ENCODE results near the gene SCLY. TPM values are rescaled to one million over a fixed set of nuclear protein-coding genes. Genes with fewer than 3 reads are reported as not detected.

SCLY gene
- total RNA-seq, 4 donors from 2014 or later = 8.5 to 16.0 (median 11.2) TPM

GRCh38 chr2:238042090-238042489 is 18.7 kb upstream of the SCLY start:
- TF ChIP-seq, protein P1, sequence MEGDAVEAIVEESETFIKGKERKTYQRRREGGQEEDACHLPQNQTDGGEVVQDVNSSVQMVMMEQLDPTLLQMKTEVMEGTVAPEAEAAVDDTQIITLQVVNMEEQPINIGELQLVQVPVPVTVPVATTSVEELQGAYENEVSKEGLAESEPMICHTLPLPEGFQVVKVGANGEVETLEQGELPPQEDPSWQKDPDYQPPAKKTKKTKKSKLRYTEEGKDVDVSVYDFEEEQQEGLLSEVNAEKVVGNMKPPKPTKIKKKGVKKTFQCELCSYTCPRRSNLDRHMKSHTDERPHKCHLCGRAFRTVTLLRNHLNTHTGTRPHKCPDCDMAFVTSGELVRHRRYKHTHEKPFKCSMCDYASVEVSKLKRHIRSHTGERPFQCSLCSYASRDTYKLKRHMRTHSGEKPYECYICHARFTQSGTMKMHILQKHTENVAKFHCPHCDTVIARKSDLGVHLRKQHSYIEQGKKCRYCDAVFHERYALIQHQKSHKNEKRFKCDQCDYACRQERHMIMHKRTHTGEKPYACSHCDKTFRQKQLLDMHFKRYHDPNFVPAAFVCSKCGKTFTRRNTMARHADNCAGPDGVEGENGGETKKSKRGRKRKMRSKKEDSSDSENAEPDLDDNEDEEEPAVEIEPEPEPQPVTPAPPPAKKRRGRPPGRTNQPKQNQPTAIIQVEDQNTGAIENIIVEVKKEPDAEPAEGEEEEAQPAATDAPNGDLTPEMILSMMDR (IDR thresholded peaks at IDR 0.05; ENCODE audit: low read depth) = no peak

DNA sequence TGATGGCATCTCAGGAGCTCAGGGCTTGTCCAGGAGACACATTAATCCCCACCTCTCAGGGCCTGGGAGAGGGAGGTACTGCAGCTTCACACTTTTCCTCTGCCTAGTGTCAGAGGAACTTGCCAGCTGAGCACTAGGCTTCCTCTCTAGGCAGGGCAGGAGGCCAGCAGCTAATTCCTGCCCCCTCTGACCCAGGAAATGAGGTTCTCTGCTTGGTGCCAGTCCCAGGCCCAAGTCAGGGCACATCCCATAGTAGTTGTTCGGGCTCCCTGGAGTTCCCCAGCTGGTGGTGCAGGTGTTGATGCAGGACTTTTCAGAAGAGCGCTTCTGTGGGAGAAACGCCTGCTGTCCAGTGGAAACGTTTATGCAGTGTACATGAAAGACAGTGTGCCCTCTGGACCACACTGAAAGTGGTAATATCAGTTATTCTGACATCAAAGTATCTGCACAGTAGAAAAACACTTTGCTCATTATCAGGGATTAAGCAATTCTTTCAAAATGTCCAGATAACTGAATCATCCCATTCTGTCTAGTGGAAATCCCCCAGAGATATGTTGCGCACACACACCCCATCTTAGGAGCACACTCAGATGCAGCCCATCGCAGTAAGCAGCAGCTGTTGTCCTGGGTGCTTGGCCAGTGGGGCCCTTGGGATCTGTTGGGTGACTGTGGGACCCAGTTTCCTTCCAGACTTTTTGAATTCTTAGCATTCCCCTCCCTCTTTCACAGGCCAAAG is 17.8 kb upstream of the SCLY start:
- TF ChIP-seq, protein P1 (IDR thresholded peaks at IDR 0.05; ENCODE audit: low read depth) = no peak

DNA sequence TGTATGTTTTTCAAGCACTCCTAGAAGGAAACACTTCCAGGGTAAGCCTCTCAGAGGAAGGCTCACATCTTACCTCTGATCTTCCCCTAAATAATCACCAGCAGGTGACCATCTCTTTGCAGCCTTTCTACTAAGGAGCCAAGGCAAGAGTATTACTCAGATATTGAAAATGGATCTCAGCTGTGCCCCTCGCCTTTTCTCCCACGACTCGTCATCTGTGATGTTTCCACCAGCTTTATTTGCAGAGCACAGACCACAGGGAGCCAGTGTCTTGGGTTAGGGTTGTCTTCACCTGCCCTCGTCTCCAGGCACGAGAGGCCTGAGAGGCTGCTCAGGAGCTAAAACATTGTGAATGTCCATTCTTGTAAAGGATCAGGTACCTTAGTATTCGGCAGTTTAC is 16.9 kb upstream of the SCLY start:
- TF ChIP-seq, protein P1 (IDR thresholded peaks at IDR 0.05; ENCODE audit: low read depth) = no peak

DNA sequence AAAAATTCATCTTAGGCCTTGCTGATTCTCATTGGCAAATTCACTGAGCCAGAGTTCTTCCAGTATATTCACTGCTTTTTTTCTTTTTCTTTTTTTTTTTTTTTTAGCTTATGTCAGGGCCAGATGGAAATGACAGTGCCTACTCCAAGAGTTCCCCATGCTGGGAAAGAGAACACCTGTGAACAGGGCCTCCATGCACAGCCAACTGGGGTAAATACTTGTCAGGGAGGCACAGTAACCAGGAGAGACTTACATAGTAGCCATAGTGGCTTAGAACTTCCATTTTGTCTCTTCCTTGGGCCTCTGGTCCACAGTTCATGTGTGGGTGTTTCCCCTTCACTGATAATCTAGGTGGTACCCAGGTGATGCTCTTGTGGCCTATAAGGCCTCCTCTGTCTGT is 15.2 kb upstream of the SCLY start:
- TF ChIP-seq, protein P1 (IDR thresholded peaks at IDR 0.05; ENCODE audit: low read depth) = no peak

DNA sequence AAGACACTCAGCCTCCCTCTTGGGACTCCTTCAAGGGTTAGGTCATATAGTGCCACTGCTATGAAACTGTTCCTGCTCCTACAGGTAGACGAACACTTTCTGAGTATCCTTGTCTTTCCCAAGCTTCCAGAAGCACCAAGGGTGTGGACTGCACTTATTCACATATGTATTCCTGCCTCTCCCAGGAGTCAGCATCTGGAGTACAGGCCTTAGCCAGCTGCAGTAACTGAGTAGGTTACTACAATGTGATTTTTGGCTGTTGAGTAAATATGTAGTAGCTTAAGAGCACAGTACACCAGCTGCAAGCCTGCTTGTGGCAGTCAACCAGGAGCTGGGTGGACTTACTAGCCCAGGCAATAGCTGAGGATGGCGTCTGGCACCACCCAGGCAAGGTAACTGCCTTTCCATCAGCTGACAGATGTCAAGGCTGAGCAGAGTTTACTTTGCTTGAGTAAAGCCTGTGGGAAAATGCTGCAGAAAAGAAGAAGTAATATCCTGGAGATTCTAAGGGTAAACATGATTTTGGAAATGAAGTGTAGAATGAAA is 14.0 kb upstream of the SCLY start:
- TF ChIP-seq, protein P1 (IDR thresholded peaks at IDR 0.05; ENCODE audit: low read depth) = no peak

- TF ChIP-seq, protein P1 (IDR thresholded peaks at IDR 0.05; ENCODE audit: low read depth) = no peak
Measured at GRCh38 chr2:238053191-238053776, 7.5 kb upstream of the SCLY start.

- TF ChIP-seq, protein P1 (IDR thresholded peaks at IDR 0.05; ENCODE audit: low read depth) = no peak
Measured at GRCh38 chr2:238055841-238056240, 5.0 kb upstream of the SCLY start.
